Stimulated activated CD8-positive, alpha-beta memory T cell treated with anti-CD3 and anti-CD28 coated beads, Interleukin-7, amount 100 ng/mL, for 4 hours (primary cell): ENCODE data around the gene LRRC2.
A peak's percentile ranks its signal among the peaks of the same experiment; 100 is the strongest.
"Not testable (repeated sequence)": the region's sequence is repeated elsewhere in the genome, so short reads cannot be mapped to it uniquely, and the experiment has no call there.

Source experiments
- DNase-seq, 2 donors: peaks; one replicate each; pipeline ENCODE4 v3.0.0-alpha.2; 2020; ENCODE audit warnings: low read depth in 2 of 2

Gene LRRC2

GRCh38 chr3:46498916-46499519 is 67.1 kb downstream of the LRRC2 start:
- no peak for DNase-seq

GRCh38 chr3:46497556-46498265 is 68.4 kb downstream of the LRRC2 start, which contains the start of gene RTP3:
TSS of gene RTP3 (plus strand) at chr3:46497976. CDS start at chr3:46498063, 87 bp downstream.
- DNase-seq: no peak

DNA sequence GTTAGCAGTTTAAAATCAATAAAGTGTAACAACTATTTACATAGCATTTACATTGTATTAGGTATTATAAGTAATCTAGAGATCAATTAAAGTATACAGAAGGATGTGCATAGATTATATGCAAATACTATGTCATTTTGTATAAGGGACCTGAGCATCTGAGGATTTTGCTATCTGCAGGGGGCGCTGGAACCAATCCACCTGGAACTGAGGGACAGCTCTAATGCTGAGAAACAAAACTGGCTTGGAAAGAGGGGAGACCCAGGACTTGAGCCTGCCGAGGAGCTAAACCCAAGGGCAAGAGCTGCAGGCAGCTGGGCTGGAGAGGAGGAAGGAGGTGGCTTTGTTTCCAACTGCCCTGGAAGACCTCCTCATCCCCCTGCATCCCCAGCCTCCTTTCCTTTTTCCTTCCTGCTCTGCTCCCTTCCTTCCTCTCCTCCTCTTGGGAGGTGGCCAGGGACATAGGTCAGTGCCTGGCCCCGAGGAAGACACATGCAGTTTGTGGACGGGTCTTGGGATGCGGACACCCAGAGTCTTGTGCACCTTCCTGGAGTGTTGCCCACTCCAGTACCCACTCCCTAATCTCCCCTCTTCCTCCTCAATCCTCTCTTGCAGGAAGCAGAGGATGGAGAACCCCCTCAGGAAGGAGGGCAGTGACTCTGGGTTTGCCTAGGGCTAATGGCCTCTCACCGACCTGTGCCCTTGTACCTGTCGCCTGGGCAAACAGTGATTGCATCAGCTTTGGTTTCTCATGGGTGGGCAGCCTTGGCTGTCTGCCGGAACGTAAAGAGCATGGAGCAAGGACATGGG is 69.2 kb downstream of the LRRC2 start:
- DNase-seq: peak; percentile 12 to 20

DNA sequence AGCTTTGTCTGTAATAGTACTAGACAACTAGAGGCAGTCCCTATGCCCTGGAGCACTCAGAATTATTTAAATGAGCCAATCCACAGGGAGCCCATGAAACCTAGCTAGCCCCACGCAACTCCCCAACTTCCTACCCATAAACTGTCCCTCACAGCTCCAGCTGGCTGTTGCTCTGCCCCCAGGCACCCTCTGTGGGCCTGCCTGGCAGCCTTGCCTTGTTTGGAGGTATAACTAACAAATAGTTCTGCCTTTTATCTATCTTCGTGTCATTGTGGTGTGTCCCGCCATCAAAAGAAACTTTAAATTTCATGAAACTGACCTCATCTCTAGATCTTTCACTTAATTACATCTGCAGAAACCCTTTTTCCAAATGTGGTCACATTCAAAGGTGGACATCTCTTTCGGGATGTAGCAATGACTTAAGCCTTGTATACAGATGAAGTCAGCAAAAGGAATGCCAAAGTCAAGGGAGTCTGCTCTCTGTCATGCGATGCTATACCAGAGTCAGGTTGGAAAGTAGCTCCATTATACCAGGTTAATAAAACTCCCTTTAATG is 70.1 kb downstream of the LRRC2 start:
- DNase-seq: no peak

- not testable (repeated sequence) for DNase-seq
Measured at GRCh38 chr3:46494491-46494890, 71.6 kb downstream of the LRRC2 start.

DNA sequence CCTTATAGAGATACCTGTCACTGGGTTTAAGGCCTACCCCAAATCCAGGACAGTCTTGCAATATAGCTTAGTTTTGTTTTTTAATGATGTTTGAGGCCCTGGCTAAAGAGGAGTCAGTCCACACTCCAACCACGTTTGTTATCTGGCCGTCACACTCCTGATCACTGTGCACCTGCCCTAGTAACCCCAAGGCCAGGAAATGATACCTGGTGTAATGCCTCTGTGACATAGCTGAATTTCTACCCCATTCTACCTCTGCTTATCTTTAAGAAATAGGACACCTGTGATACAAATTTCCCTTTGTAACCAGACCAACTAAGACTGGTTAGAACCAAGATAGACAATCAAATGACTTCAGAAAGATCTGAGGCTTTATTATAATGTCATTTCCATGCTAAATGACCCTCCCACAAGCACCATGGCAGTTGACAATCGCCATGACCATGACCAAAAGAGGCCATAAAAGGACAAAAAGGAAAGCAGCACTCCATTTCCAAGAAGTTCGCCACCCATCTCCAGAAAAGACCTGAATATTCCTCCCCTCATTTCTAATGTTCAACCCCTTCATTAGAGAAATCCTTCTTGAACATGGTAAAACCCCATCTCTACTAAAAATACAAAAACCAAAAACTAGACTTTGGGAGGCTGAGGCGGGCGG is 73.1 kb downstream of the LRRC2 start:
- DNase-seq: no peak

- no peak for DNase-seq
Measured at GRCh38 chr3:46491089-46492070, 74.7 kb downstream of the LRRC2 start.

- no peak for DNase-seq
Measured at GRCh38 chr3:46490338-46491084, 75.6 kb downstream of the LRRC2 start.

- DNase-seq: no peak
Measured at GRCh38 chr3:46489875-46490274, 76.2 kb downstream of the LRRC2 start.

DNA sequence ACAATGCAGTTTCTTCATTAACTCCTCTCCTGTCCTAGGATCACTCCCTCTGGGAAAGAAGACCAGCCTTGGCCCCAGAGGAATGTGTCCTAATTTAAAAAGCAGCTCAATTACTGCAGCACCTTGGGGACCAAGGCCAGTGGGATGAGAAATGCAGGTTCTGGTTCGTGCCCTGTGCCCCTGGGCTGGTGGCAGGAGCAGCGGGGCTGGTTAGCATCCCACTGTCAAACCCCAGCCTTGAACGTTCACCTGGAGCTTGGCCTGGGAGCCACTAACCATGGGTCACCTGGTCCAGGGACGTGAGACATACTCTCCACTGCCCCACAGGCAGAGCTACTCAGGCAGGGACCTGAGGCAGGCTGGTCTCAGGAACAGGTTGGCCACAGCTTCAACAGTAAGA is 76.7 kb downstream of the LRRC2 start:
- DNase-seq: no peak

DNA sequence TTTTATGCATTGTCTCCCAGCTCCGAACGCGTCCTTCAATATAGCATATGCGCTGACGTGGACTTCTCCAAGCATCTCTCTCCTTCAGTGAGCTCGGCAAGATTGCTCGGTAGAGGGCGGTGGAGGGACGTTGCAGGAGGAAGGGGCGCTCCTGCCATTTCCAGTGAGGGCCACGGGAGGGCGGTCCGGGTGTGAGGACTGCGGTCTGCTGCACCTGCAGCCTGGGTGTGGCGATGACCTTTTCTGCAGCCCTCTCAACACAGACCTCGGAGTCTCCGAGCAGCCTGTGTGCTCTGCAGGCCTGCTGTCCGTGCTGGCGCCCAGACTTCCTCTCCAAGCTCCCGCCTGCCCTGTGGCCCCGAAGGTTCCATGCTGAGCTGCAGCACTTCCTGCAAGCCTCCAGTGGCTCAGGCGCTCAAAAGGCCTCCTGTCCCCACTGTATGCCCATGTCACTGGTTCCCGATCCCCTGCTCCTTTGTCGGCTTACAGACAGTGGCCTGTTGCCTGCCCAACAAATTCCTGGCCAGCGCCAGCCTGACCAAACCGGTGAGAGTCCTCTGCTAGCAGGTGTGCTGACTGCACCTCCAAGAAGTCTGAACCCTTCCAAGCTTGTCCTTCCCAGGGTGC is 77.3 kb downstream of the LRRC2 start:
- DNase-seq: peak; percentile 80 to 85

DNA sequence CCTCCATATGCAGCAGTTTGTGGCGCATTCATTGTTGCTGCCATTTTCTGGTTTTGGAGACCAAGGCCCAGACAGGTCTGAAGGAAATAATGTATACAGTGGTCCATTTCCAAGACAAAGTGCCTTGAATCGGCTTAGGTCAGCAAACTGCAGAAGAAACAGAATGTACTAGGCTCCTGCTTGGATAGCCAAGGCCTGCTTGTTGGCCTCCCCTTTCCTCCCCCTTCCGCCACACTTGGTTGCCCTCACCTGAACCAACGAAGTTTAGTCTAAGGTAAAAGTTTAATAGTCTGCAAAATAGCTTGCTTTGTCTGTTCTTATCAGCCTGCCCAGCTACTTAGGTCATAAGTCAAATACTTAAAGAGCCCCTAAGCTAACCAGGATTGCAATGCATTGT is 80.3 kb downstream of the LRRC2 start:
- no peak for DNase-seq

- no peak for DNase-seq
Measured at GRCh38 chr3:46484911-46485778, 81.0 kb downstream of the LRRC2 start.

DNA sequence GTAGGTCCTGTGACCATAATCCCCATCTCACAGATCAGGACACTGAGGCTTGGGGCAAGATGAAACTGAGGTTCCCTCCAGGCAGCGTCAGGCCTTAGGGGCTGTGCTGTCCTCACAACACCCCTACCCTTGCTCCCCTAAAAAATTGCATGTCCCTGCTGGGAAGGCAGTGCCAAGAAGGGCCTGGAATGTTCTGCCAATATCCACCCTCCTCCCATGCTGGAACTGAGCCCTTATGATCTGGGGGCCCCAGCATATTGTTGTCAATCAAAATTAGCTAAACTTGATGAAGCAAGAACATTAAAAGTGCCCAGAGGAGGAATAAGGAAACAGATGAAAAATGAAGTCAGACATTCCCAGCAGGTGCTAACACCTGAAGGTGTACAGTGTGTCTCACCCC is 81.7 kb downstream of the LRRC2 start:
- no peak for DNase-seq

GRCh38 chr3:46483825-46484224 is 82.3 kb downstream of the LRRC2 start:
- DNase-seq: no peak

DNA sequence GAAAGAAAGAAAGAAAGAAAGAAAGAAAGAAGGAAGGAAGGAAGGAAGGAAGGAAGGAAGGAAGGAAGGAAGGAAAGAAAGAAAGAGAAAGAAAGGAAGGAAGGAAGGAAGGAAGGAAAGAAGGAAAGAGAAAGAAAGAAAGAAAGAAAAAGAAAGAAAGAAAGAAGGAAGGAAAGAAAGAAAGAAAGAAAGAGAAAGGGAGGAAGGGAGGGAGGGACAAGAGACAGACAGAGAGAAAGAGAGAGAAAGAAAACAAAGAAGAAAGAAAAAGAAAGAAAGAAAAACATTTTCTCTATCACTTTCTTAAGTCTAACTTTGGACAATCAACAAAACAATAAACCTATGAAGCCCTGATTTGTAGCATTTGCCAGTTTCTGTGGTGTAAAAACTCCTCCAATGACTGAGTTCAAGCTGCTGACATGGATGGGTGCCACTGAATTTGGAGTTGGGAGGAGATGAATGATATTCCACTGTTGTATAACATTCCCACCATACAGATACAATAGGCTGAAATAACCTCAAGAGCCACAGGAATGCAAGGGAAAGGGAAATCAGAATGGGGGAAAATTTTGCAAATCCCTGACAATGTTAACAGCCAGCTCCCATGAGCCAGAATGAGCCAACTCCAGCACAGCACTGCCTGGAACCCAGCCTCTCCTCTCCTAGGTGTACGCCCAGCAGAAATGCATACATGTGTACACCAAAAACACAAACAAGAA is 83.3 kb downstream of the LRRC2 start:
- no peak for DNase-seq

- DNase-seq: no peak
Measured at GRCh38 chr3:46481636-46482035, 84.5 kb downstream of the LRRC2 start.
